ENCODE measurements around the gene TMEM179.

DNA sequence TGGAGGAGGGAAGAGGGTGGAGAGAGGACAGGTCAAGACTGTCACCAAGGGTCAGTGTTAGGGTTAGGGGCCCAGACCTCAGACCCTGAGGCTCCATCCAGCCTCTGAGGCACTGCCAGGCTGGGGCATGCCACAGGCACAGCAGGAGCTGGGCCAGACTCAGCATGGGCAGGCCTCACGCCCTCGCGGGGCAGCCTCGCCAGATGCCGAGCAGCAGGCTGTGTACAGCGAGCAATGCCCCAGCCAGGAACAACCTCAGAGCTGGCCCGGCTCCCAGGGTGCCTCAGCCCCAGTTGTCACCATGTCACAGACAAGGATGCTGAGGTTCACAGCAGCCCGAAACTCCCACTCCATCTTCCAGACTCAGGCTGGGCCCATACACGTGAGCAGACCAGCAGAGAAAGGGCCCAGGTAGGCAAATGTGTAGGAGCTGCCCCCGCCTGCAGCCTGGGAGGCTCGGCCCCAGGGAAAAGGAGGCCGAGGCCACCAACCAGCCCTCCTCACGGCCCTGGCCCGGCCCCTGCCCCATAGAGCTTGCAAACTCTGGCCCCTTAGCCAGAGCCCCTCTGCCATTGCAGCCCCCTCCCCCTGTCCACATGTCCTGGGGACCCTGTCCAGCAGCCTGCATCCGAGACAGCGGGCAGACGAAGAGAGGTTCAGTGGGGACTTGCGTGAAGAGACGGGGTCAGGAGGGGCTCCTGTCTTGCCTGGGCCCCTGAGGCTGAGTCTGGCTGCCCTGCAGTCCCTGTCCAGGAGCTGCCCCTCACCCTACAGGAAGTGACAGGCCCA lies 17.5 kb downstream of the TMEM179 start:
- TF ChIP-seq SMC3 (conservative IDR thresholded peaks at IDR 0.05; ENCODE audit: poor library complexity) (no peak), CTCF (IDR thresholded peaks at IDR 0.05; ENCODE audit: poor library complexity, severe bottlenecking) (no peak), REST (IDR thresholded peaks at IDR 0.05; ENCODE audit: borderline replicate concordance) (no peak)

All from neural cell (in vitro differentiated cells).